Fibroblast of the aortic adventitia (primary cell): ENCODE measurements around the gene CPS1. TPM values are rescaled to one million over a fixed set of nuclear protein-coding genes. Genes with fewer than 3 reads are reported as not detected.

Experiments used
- DNase-seq: peaks from one replicate; pipeline ENCODE4 v3.0.0-alpha.2; 2010; ENCODE audit warnings: low read depth
- H3K4me3 ChIP-seq: 2 replicates; pipeline ENCODE4 v1.5.1; 2011; ENCODE audit warnings: low read depth, mild to moderate bottlenecking, control low read depth, low read length, moderate library complexity
- CTCF ChIP-seq: IDR thresholded peaks from 2 replicates; pipeline ENCODE4 v1.5.1; 2011; ENCODE audit warnings: mild to moderate bottlenecking, low read length, control low read depth, inconsistent platforms; ENCODE audit not compliant: insufficient read depth
- total RNA-seq: library from RNA; depleted of rRNA; stranded (reverse); fragments of >200 nt; gene quantifications from 2 replicates; pipeline ENCODE4 v1.2.3, GENCODE V29; 2012; ENCODE audit warnings: low replicate concordance

CPS1 gene
- total RNA-seq, 1 donor, result 35.7 TPM

- TF ChIP-seq CTCF, result no peak
- no peak overlapping the region for H3K4me3 ChIP-seq
- no peak for DNase-seq
Measured at GRCh38 chr2:210553373-210553772, 3.0 kb upstream of the CPS1 start.

- no peak for DNase-seq
Measured at GRCh38 chr2:210555555-210555954, 844 bp upstream of the CPS1 start.

GRCh38 chr2:210557721-210558120 lies 1.3 kb downstream of the CPS1 start:
- no peak for TF ChIP-seq CTCF
- DNase-seq, result peak; percentile 15
- no peak overlapping the region for H3K4me3 ChIP-seq

More at GRCh38 chr2:210555555-210555954, 844 bp upstream of the CPS1 start:
- no peak overlapping the region for H3K4me3 ChIP-seq
- TF ChIP-seq CTCF, result no peak

- peak; percentile 57 for DNase-seq
- H3K4me3 ChIP-seq, result no peak overlapping the region
- TF ChIP-seq CTCF, result no peak
Measured at GRCh38 chr2:210558708-210559107, 2.3 kb downstream of the CPS1 start.

GRCh38 chr2:210559182-210559581 lies 2.8 kb downstream of the CPS1 start:
- TF ChIP-seq CTCF, result no peak
- no peak overlapping the region for H3K4me3 ChIP-seq
- no peak for DNase-seq

GRCh38 chr2:210561475-210561874 lies 5.1 kb downstream of the CPS1 start:
- TF ChIP-seq CTCF, result no peak
- no peak overlapping the region for H3K4me3 ChIP-seq
- DNase-seq, result no peak

- TF ChIP-seq CTCF, result no peak
- no peak for DNase-seq
- H3K4me3 ChIP-seq, result no peak overlapping the region
Measured at GRCh38 chr2:210562091-210562490, 5.7 kb downstream of the CPS1 start.
